ENCODE measurements around the gene MCRIP2.

DNA sequence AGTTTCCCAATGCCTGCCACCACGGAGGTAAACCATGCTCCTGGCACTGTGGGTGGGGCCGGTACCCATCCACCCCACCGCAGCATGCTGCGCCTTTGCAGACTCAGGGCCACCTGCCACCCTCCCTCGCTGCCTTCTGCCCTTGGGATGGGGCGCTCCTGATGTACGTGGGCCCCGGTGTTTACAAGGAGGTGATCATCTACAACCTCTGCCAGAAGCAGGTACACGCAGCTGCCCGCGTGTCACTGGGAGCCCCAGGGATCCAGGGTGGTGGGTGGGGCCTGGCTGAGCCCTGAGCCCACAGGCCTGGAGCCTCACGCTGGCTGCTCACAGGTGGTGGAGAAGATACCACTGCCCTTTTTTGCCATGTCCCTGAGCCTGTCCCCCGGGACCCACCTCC lies 24.9 kb downstream of the MCRIP2 start:
- TF ChIP-seq, protein P1, sequence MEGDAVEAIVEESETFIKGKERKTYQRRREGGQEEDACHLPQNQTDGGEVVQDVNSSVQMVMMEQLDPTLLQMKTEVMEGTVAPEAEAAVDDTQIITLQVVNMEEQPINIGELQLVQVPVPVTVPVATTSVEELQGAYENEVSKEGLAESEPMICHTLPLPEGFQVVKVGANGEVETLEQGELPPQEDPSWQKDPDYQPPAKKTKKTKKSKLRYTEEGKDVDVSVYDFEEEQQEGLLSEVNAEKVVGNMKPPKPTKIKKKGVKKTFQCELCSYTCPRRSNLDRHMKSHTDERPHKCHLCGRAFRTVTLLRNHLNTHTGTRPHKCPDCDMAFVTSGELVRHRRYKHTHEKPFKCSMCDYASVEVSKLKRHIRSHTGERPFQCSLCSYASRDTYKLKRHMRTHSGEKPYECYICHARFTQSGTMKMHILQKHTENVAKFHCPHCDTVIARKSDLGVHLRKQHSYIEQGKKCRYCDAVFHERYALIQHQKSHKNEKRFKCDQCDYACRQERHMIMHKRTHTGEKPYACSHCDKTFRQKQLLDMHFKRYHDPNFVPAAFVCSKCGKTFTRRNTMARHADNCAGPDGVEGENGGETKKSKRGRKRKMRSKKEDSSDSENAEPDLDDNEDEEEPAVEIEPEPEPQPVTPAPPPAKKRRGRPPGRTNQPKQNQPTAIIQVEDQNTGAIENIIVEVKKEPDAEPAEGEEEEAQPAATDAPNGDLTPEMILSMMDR (conservative IDR thresholded peaks at IDR 0.05), result no peak
- TF ChIP-seq EZH2 (IDR thresholded peaks at IDR 0.05; ENCODE audit: low read depth), result no peak
